SH-SY5Y (cell line): ENCODE results near the gene CASQ2.

Experiments
- GATA2 ChIP-seq: IDR thresholded peaks from 2 replicates; pipeline ENCODE4 v1.6.1; 2011; ENCODE audit warnings: mild to moderate bottlenecking, low read depth, low read length
- GATA3 ChIP-seq: IDR thresholded peaks from 2 replicates; pipeline ENCODE4 v1.6.1; 2011; ENCODE audit warnings: low read depth, mild to moderate bottlenecking, low read length, moderate library complexity

DNA sequence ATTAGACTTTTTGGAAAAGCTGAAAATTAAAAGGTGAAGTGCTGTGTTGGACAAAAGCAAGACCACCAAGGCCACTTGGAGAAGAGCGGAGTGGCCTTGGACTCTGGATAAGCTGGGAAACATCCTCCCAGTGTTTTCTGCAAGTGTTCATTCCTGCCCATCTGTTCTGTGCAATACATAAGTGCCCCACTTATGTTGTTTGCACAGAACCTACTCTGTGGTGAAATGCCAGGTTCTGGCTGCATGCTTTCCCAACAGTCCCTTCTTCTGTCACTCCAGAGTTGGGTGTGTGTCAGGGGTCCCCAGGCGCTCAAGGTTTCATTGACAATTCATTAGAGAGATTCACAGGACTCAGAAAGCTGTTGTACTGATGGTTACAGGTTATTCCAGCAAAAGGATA, 42.1 kb upstream of the CASQ2 start:
- no peak for TF ChIP-seq GATA3
- TF ChIP-seq GATA2, result no peak
